HCT116 (cell line): Measurements from ENCODE around the gene RSAD2. TPM values are rescaled to one million over a fixed set of nuclear protein-coding genes. Genes with fewer than 3 reads are reported as not detected.

Experiments used
- ATAC-seq: fragments of 200-7000 bp; cut with Tn5 transposase; 2 replicates; pipeline ENCODE4 v1.9.1; 2020; ENCODE audit warnings: mild to moderate bottlenecking, moderate library complexity
- BruUV-seq: library from RNA; stranded (reverse); fragments of 400-500 nt; replicated peaks from 2 replicates; lab custom pipeline; 2021; lab: Mats Ljungman, UMichigan
- CTCF ChIA-PET: fragments of 300-600 bp; sonication (Branson Sonifier 250); formaldehyde crosslinking; loops from one replicate; lab custom pipeline; 2021; ENCODE audit warnings: antibody characterized with exemption; lab: Charles Lee
- POLR2A ChIA-PET: fragments of 300-600, 350-600 bp; sonication (Branson Sonifier 250); formaldehyde crosslinking; loops from one replicate; lab custom pipeline; 2021; ENCODE audit warnings: antibody characterized with exemption; lab: Charles Lee
- RAD21 ChIA-PET, 2 experiments: fragments of 300-600 bp; sonication (Branson Sonifier 250); formaldehyde crosslinking; loops; one replicate each; lab custom pipeline; 2023; ENCODE audit warnings: low total read pairs in 2 of 2; ENCODE audit not compliant: uncharacterized antibody in 2 of 2, unreplicated experiment in 2 of 2, low non-redundant PET in 1 of 2; lab: Charles Lee
- DNase-seq: peaks from one replicate; pipeline ENCODE4 v3.0.0-alpha.2; 2010; ENCODE audit warnings: low read depth, low spot score
- H2AFZ ChIP-seq: fragments of 200-600 bp; shearing (Covaris generic), sonication (generic); 2 replicates; pipeline ENCODE4 v1.6.1; 2017; ENCODE audit warnings: low read depth, mixed run types, mixed read lengths, antibody characterized with exemption, low read length; ENCODE audit not compliant: poor library complexity, severe bottlenecking
- H3K27ac ChIP-seq: 2 replicates; pipeline ENCODE4 v1.5.1; 2012; ENCODE audit warnings: low read depth, low read length
- H3K27me3 ChIP-seq: fragments of 200-600 bp; sonication (generic); 2 replicates; pipeline ENCODE4 v1.6.1; 2016; ENCODE audit warnings: mixed run types, low read length, mixed read lengths; ENCODE audit not compliant: insufficient read depth
- H3K36me3 ChIP-seq, 2 experiments: fragments of 200-500 bp in 1 of 2; fragments of 200-600 bp in 1 of 2; sonication (Bioruptor generic) in 1 of 2; sonication (generic) in 1 of 2; 2 replicates each; pipeline versions ENCODE4 v1.5.1 to v1.6.1; 2014 to 2016; ENCODE audit warnings: low read length in 2 of 2, inconsistent platforms in 1 of 2, mixed read lengths in 1 of 2, mixed run types in 1 of 2; ENCODE audit not compliant: insufficient read depth in 2 of 2, control insufficient read depth in 1 of 2
- H3K4me1 ChIP-seq, 2 experiments: fragments of 200-600 bp in 1 of 2; sonication (generic) in 1 of 2; 2 replicates each; pipeline versions ENCODE4 v1.5.1 to v1.6.1; 2012 to 2017; ENCODE audit warnings: low read length in 2 of 2, inconsistent platforms in 1 of 2, mild to moderate bottlenecking in 1 of 2, mixed read lengths in 1 of 2, mixed run types in 1 of 2, moderate library complexity in 1 of 2; ENCODE audit not compliant: insufficient read depth in 2 of 2, control insufficient read depth in 1 of 2
- H3K4me2 ChIP-seq: fragments of 200-600 bp; sonication (generic); 2 replicates; pipeline ENCODE4 v1.6.1; 2017; ENCODE audit warnings: mixed run types, low read length, mixed read lengths
- H3K4me3 ChIP-seq, 2 experiments: fragments of 200-600 bp in 1 of 2; sonication (generic) in 1 of 2; replicated peaks in 1 of 2; 2 replicates each; pipeline ENCODE4 v1.5.1; 2011 to 2016; ENCODE audit warnings: low read length in 2 of 2, control low read depth in 1 of 2, low read depth in 1 of 2, mild to moderate bottlenecking in 1 of 2, mixed read lengths in 1 of 2, mixed run types in 1 of 2
- H3K79me2 ChIP-seq: fragments of 200-600 bp; sonication (generic); 2 replicates; pipeline ENCODE4 v1.6.1; 2017; ENCODE audit warnings: mild to moderate bottlenecking, mixed run types, low read length, moderate library complexity, mixed read lengths; ENCODE audit not compliant: insufficient read depth
- H3K9ac ChIP-seq: fragments of 200-600 bp; sonication (generic); 2 replicates; pipeline ENCODE4 v1.6.1; 2016; ENCODE audit warnings: low read length, mixed read lengths
- H3K9me2 ChIP-seq: fragments of 200-600 bp; sonication (generic), shearing (Covaris generic); 2 replicates; pipeline ENCODE4 v1.6.1; 2017; ENCODE audit warnings: mixed run types, mild to moderate bottlenecking, moderate library complexity; ENCODE audit not compliant: insufficient read depth
- H3K9me3 ChIP-seq, 2 experiments: fragments of 200-500 bp in 1 of 2; fragments of 200-600 bp in 1 of 2; sonication (Bioruptor generic) in 1 of 2; sonication (generic) in 1 of 2; 2 replicates each; pipeline ENCODE4 v1.6.1; 2014 to 2017; ENCODE audit warnings: low read length in 2 of 2, mixed read lengths in 2 of 2, inconsistent platforms in 1 of 2, low read depth in 1 of 2, mild to moderate bottlenecking in 1 of 2, mixed run types in 1 of 2, moderate library complexity in 1 of 2; ENCODE audit not compliant: control insufficient read depth in 1 of 2, insufficient read depth in 1 of 2
- H4K20me1 ChIP-seq: fragments of 200-600 bp; sonication (generic), shearing (Covaris generic); 2 replicates; pipeline ENCODE4 v1.6.1; 2017; ENCODE audit warnings: mixed run types, mild to moderate bottlenecking, moderate library complexity; ENCODE audit not compliant: insufficient read depth
- CBX3 ChIP-seq: IDR thresholded peaks from 2 replicates; pipeline ENCODE4 v1.6.1; 2012; ENCODE audit warnings: low read depth
- CEBPB ChIP-seq: IDR thresholded peaks from 2 replicates; pipeline ENCODE4 v1.6.1; 2012; ENCODE audit warnings: low read depth
- CTCF ChIP-seq, 3 experiments: fragments of 200-600 bp in 1 of 3; sonication (generic) in 1 of 3; IDR thresholded peaks in 2 of 3; conservative IDR thresholded peaks in 1 of 3; 2 replicates each; pipeline ENCODE4 v1.5.1; 2012 to 2017; ENCODE audit warnings: low read depth in 2 of 3, low read length in 2 of 3, antibody characterized with exemption in 1 of 3, borderline replicate concordance in 1 of 3, control low read depth in 1 of 3, mild to moderate bottlenecking in 1 of 3, mixed read lengths in 1 of 3, mixed run types in 1 of 3, moderate library complexity in 1 of 3; ENCODE audit not compliant: insufficient read depth in 1 of 3
- FOSL1 ChIP-seq: IDR thresholded peaks from 2 replicates; pipeline ENCODE4 v1.6.1; 2012; ENCODE audit warnings: low read depth
- JUND ChIP-seq: IDR thresholded peaks from 2 replicates; pipeline ENCODE4 v1.6.1; 2012
- POLR2AphosphoS5 ChIP-seq: IDR thresholded peaks from 2 replicates; pipeline ENCODE4 v1.6.1; 2011; ENCODE audit warnings: mild to moderate bottlenecking, low read depth, low read length, moderate library complexity
- RAD21 ChIP-seq: IDR thresholded peaks from 2 replicates; pipeline ENCODE4 v1.6.1; 2012; ENCODE audit warnings: low read depth, mild to moderate bottlenecking
- SP1 ChIP-seq: IDR thresholded peaks from 2 replicates; pipeline ENCODE4 v1.6.1; 2012; ENCODE audit warnings: low read depth
- TCF7L2 ChIP-seq: IDR thresholded peaks from 2 replicates; pipeline ENCODE4 v1.7.0; 2011; ENCODE audit warnings: borderline replicate concordance, inconsistent platforms; ENCODE audit not compliant: insufficient read depth, insufficient read length; ENCODE audit errors: extremely low read depth
- YY1 ChIP-seq: IDR thresholded peaks from 2 replicates; pipeline ENCODE4 v1.6.1; 2011; ENCODE audit warnings: low read length, low read depth, moderate library complexity, mild to moderate bottlenecking; ENCODE audit not compliant: insufficient replicate concordance; ENCODE audit errors: extremely low read depth
- ZBTB33 ChIP-seq: IDR thresholded peaks from 2 replicates; pipeline ENCODE4 v1.6.1; 2011; ENCODE audit warnings: mild to moderate bottlenecking, low read length, moderate library complexity; ENCODE audit not compliant: insufficient replicate concordance; ENCODE audit errors: extremely low read depth
- ZNF274 ChIP-seq: fragments of 200-500 bp; sonication (Bioruptor generic); IDR thresholded peaks from 2 replicates; pipeline ENCODE4 v1.6.1; 2014; ENCODE audit warnings: mild to moderate bottlenecking, low read depth, low read length, inconsistent platforms
- intact Hi-C: fragments of 100-400 bp; cut with micrococcal nuclease; formaldehyde crosslinking; loops from 2 replicates; pipeline ENCODE4 v1.10.0; 2022
- total RNA-seq: library from RNA; stranded (reverse); gene quantifications from one replicate; pipeline ENCODE4 v1.2.1, GENCODE V29; 2021; ENCODE audit not compliant: unreplicated experiment
- TF ChIP-seq, protein P1 (sequence below): IDR thresholded peaks from 2 replicates; pipeline ENCODE4 v1.6.1; 2012

RSAD2 gene
- total RNA-seq, 1 experiment from 2014 or later, result not detected

- Histone ChIP-seq H4K20me1 (no peaks in the 10 kb centered on the region), H3K9ac (no peak overlapping the region), H3K27me3 (no peaks in the 10 kb centered on the region), H3K9me3 (peaks cover 21 to 28% of the 10 kb centered on the region in 2 experiments; a peak in 2 of 4 replicates), H3K4me3 (no peak overlapping the region), H3K9me2 (no peaks in the 10 kb centered on the region), H3K4me2 (no peak overlapping the region), H2AFZ (no peak overlapping the region), H3K79me2 (no peaks in the 10 kb centered on the region), H3K36me3 (no peaks in the 10 kb centered on the region), H3K27ac (no peak overlapping the region), H3K4me1 (no peaks in the 10 kb centered on the region)
- intact Hi-C loops, result no loop called here
- TF ChIP-seq POLR2AphosphoS5, result no peak
- TF ChIP-seq TCF7L2, result no peak
- no peak for TF ChIP-seq FOSL1
- RAD21 ChIA-PET, result no interaction called here
- no TSS peak for BruUV-seq
- CTCF ChIA-PET, result no interaction called here
- DNase-seq (no peak), ATAC-seq (no peak)
- POLR2A ChIA-PET, result no interaction called here
Measured at GRCh38 chr2:6846967-6847681, 30.5 kb upstream of the RSAD2 start.

GRCh38 chr2:6852195-6852594, 25.4 kb upstream of the RSAD2 start:
- no peak overlapping the region for H2AFZ ChIP-seq
- no peak overlapping the region for H3K4me3 ChIP-seq
- H3K4me2 ChIP-seq, result no peak overlapping the region
- no peaks in the 10 kb centered on the region for H4K20me1 ChIP-seq
- intact Hi-C loops, result no loop called here
- DNase-seq (no peak), ATAC-seq (no peak)
- ChIA-PET POLR2A (no interaction called here), RAD21 (no interaction called here), CTCF (no interaction called here)
- no peak for TF ChIP-seq CEBPB
- TF ChIP-seq POLR2AphosphoS5, result no peak
- no peak for TF ChIP-seq CTCF (IDR thresholded peaks at IDR 0.05 in 2 of 3, conservative IDR thresholded peaks at IDR 0.05 in 1 of 3; ENCODE audit: borderline replicate concordance in 1 of 3, insufficient read depth in 1 of 3, low read depth in 2 of 3, low read length in 2 of 3)
- no peak for TF ChIP-seq RAD21
- no peak for TF ChIP-seq FOSL1
- TF ChIP-seq YY1, result no peak
- TF ChIP-seq CBX3, result no peak
- TF ChIP-seq ZBTB33, result no peak
- no peak for TF ChIP-seq SP1
- TF ChIP-seq JUND, result no peak
- TF ChIP-seq, protein P1, sequence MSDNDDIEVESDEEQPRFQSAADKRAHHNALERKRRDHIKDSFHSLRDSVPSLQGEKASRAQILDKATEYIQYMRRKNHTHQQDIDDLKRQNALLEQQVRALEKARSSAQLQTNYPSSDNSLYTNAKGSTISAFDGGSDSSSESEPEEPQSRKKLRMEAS, result no peak
- no peak for TF ChIP-seq ZNF274
- no peaks in the 10 kb centered on the region for H3K27me3 ChIP-seq
- BruUV-seq, result no TSS peak
- no peaks in the 10 kb centered on the region for H3K36me3 ChIP-seq
- no peak overlapping the region for H3K27ac ChIP-seq
- H3K79me2 ChIP-seq, result no peaks in the 10 kb centered on the region
- no peaks in the 10 kb centered on the region for H3K4me1 ChIP-seq
- H3K9me2 ChIP-seq, result no peaks in the 10 kb centered on the region
- peaks cover 0 to under 1% of the 10 kb centered on the region in 2 experiments; a peak in 1 of 4 replicates for H3K9me3 ChIP-seq
- H3K9ac ChIP-seq, result no peak overlapping the region
